Loucy (cell line): ENCODE data around the gene C8B.

ENCODE experiments used
- H2AFZ ChIP-seq: fragments of 200-600 bp; sonication (generic); 2 replicates; pipeline ENCODE4 v1.6.0; 2016; ENCODE audit warnings: antibody characterized with exemption, mild to moderate bottlenecking, low read length, moderate library complexity
- H3F3A ChIP-seq: fragments of 200-600 bp; 2 replicates; pipeline ENCODE4 v1.6.0; 2016; ENCODE audit warnings: antibody characterized with exemption, low read depth, mild to moderate bottlenecking
- H3K27me3 ChIP-seq: fragments of 200-600 bp; sonication (generic); 2 replicates; pipeline ENCODE4 v1.6.1; 2014; ENCODE audit warnings: low read length, mild to moderate bottlenecking; ENCODE audit not compliant: insufficient read depth, poor library complexity, severe bottlenecking
- H3K36me3 ChIP-seq: fragments of 200-600 bp; sonication (generic); 2 replicates; pipeline ENCODE4 v1.6.1; 2016; ENCODE audit warnings: low read length; ENCODE audit not compliant: insufficient read depth
- H3K4me1 ChIP-seq: fragments of 200-600 bp; sonication (generic); 2 replicates; pipeline ENCODE4 v1.5.1; 2014; ENCODE audit warnings: low read length, mild to moderate bottlenecking; ENCODE audit not compliant: insufficient read depth, poor library complexity, severe bottlenecking
- H3K4me2 ChIP-seq: fragments of 200-600 bp; sonication (generic); 2 replicates; pipeline ENCODE4 v1.6.0; 2014; ENCODE audit warnings: antibody characterized with exemption, low read length, low read depth, mild to moderate bottlenecking; ENCODE audit not compliant: poor library complexity, severe bottlenecking
- H3K4me3 ChIP-seq: fragments of 200-600 bp; sonication (generic); 2 replicates; pipeline ENCODE4 v1.5.1; 2014; ENCODE audit warnings: low read length, mild to moderate bottlenecking, mixed read lengths; ENCODE audit not compliant: poor library complexity, severe bottlenecking
- H3K79me2 ChIP-seq: fragments of 200-600 bp; sonication (generic); 2 replicates; pipeline ENCODE4 v1.6.1; 2014; ENCODE audit warnings: low read length; ENCODE audit not compliant: insufficient read depth
- H3K9ac ChIP-seq: fragments of 200-600 bp; sonication (generic); 2 replicates; pipeline ENCODE4 v1.6.0; 2014; ENCODE audit warnings: mild to moderate bottlenecking, low read depth, low read length, moderate library complexity; ENCODE audit not compliant: poor library complexity, severe bottlenecking
- H3K9me2 ChIP-seq: fragments of 200-600 bp; sonication (generic); replicated peaks from 2 replicates; pipeline ENCODE4 v1.6.1; 2016; ENCODE audit warnings: low read depth, low read length, mixed read lengths
- H3K9me3 ChIP-seq: fragments of 200-600 bp; sonication (generic); 2 replicates; pipeline ENCODE4 v1.6.1; 2014; ENCODE audit warnings: mild to moderate bottlenecking, antibody characterized with exemption, low read length, low read depth; ENCODE audit not compliant: insufficient read depth
- H4K20me1 ChIP-seq: fragments of 200-600 bp; sonication (generic); 2 replicates; pipeline ENCODE4 v1.6.0; 2014; ENCODE audit warnings: antibody characterized with exemption, low read length, mild to moderate bottlenecking; ENCODE audit not compliant: insufficient read depth, poor library complexity, severe bottlenecking
- CTCF ChIP-seq: fragments of 200-600 bp; sonication (generic); conservative IDR thresholded peaks from 2 replicates; pipeline ENCODE4 v1.5.1; 2014; ENCODE audit warnings: mild to moderate bottlenecking, antibody characterized with exemption, low read length
- EZH2phosphoT487 ChIP-seq: fragments of 200-600 bp; IDR thresholded peaks from 2 replicates; pipeline ENCODE4 v1.6.1; 2018; ENCODE audit warnings: antibody characterized with exemption, mild to moderate bottlenecking, moderate library complexity, borderline replicate concordance

C8B gene

GRCh38 chr1:56903778-56904177, 62.0 kb downstream of the C8B start:
- Histone ChIP-seq H3K9ac (no peak overlapping the region), H3K9me3 (no peaks in the 10 kb centered on the region), H3K27me3 (no peaks in the 10 kb centered on the region), H2AFZ (no peak overlapping the region), H3K4me2 (no peak overlapping the region), H3K4me3 (no peak overlapping the region), H3K4me1 (no peaks in the 10 kb centered on the region), H3F3A (no peaks in the 10 kb centered on the region), H3K9me2 (no peaks in the 10 kb centered on the region), H4K20me1 (no peaks in the 10 kb centered on the region), H3K36me3 (no peaks in the 10 kb centered on the region), H3K79me2 (no peaks in the 10 kb centered on the region)
- no peak for TF ChIP-seq CTCF
- TF ChIP-seq EZH2phosphoT487, result no peak

GRCh38 chr1:56901716-56902115, 64.1 kb downstream of the C8B start:
- Histone ChIP-seq H3K9me2 (no peaks in the 10 kb centered on the region), H3K4me1 (no peaks in the 10 kb centered on the region), H3K4me3 (no peak overlapping the region), H2AFZ (no peak overlapping the region), H4K20me1 (no peaks in the 10 kb centered on the region), H3K9ac (no peak overlapping the region), H3K36me3 (no peaks in the 10 kb centered on the region), H3F3A (no peaks in the 10 kb centered on the region), H3K27me3 (no peaks in the 10 kb centered on the region), H3K9me3 (no peaks in the 10 kb centered on the region), H3K4me2 (no peak overlapping the region), H3K79me2 (no peaks in the 10 kb centered on the region)
- no peak for TF ChIP-seq EZH2phosphoT487
- no peak for TF ChIP-seq CTCF

GRCh38 chr1:56898879-56899278, 66.9 kb downstream of the C8B start:
- Histone ChIP-seq H3F3A (no peaks in the 10 kb centered on the region), H3K4me1 (no peaks in the 10 kb centered on the region), H4K20me1 (no peaks in the 10 kb centered on the region), H3K9me3 (no peaks in the 10 kb centered on the region), H2AFZ (no peak overlapping the region), H3K27me3 (no peaks in the 10 kb centered on the region), H3K79me2 (no peaks in the 10 kb centered on the region), H3K4me2 (no peak overlapping the region), H3K36me3 (no peaks in the 10 kb centered on the region), H3K4me3 (no peak overlapping the region), H3K9ac (no peak overlapping the region), H3K9me2 (no peaks in the 10 kb centered on the region)
- TF ChIP-seq CTCF (no peak), EZH2phosphoT487 (no peak)
